Femur (tissue), 1 donor: Measurements from ENCODE around the gene CCDC142.

Experiments
- DNase-seq: peaks from one replicate; pipeline ENCODE4 v3.0.0-alpha.2; 2017

CCDC142 gene

DNA sequence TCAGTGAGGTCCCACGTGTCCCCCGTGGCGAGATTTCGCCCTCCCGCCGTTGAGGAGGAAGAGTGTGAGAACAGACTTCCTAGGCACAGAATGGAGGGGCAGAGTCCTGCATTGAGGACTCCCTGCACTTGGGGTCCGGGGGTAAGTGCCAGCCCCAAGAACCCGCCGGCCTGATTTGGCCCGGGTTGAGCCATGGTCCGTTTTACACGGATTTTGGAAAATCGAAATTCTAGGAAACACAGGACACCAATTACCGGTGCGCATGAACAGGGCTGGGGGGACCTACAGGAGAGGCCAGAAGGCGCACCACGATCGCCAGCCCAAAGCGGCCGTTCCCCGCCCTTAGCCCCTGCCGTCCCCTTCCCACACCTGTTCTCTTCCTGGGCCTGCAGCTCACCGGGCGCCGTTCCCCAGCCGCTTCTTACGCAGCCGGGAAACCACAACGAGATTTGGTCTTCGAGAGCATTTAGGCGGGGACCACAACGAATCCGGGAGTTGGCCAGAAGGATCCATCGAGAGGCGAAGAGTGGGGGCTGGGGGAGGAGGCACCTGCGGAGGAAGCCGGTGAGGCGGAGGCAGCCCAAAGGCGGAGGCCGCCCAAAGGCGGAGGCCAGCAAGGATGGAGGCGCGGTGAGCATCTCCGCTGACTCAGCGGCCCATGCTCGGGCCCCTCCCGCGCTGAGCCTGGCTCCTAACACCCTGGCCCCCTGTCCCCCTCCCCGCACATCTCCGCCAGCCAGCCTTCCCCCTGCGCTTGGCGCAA lies 31.0 kb upstream of the CCDC142 start:
- DNase-seq, result no peak

DNA sequence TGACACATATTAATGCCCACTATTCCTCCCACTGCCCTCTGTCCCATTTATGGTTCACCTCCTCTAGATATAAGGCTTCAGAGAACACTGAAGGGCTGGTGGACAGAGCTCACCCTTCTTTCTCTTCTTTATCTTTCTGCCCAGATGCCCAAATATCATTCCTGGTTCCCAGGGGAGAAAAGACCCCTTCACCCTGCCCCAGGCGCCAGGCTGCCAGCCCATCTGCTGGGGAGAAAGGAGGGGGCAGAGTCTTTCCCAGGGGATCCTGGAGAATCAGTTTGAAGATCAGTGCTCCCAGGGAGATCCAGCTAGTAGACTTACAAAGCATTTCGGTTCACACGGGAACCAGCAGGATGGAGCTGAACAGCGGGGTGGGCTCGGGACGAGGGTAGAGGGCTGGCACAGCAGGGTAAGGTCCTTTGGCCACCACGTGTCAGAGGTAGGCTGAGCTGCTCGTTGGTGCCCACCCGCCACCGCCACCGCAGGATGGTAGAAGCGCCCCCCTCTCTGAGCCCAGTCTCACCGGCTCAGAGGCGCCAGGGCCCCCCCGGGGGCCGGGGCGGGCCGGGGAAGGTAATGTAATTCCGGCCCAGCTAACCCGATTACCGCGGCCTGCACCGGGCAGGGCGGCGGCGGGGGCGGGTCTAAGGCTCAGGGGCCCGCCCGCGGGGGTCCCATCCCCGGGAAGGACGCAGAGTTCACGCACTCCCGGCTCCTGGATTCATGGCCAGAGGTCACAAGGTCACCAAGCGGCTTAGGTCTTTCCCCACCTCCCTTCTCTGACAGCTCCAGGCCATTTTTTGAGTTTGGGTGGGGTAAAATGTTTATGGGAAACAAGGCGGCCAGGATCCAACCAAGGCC lies 30.2 kb upstream of the CCDC142 start:
- no peak for DNase-seq

DNA sequence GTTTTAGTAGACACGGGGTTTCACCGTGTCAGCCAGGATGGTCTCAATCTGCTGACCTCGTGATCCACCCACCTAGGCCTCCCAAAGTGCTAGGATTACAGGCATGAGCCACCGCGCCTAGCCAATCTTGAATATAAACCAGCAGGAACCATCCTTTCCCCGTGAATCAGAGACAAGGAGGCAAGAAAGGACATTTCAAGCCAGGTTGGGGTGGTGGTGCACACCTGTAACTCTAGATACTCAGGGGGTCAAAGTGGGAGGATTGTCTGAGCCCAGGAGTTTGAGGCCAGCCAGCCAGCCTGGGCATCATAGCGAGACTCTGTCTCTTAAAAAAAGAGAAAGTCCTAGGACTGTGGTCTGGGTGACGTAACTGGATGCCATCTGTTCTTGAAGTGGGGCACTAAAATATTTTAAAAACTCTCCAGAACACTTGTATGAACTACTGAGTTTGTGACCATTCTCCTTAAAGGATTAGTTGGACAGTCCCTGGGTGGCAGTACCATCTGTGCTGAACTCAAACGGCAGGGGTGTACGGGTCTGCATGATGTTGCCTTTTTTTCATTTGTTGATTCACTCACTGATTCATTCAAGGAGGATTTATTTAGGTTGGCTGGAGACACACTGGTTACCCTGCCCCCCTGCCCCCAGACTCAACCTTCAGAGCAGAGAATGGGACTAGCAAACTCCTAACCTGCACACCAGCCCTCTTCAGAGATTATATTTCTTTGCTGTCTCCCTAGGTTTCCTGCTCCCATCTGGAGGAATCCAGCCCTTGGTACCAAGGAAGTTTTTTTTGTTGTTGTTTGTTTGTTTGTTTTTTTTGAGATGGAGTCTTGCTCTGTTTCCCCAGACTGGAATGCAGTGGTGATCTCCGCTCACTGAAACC lies 28.5 kb upstream of the CCDC142 start:
- no peak for DNase-seq

DNA sequence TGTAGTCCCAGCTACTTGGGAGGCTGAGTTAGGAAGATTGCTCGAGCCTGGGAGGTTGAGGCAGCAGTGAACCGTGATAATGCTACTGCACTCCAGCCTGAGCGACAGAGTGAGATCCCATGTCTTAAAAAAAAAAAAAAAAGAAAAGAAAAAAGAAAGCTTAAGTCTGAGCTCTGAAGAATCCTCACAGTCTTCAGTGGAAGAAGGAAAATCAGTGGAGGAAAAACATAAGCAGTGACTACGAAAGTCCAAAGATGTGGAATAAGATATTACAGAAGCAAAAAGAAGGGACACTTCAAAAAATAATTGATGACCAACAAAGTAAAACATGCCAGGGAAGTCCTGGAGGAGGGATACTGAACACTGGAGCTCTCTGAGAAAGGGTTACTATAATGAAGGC lies 27.5 kb upstream of the CCDC142 start:
- DNase-seq, result no peak

DNA sequence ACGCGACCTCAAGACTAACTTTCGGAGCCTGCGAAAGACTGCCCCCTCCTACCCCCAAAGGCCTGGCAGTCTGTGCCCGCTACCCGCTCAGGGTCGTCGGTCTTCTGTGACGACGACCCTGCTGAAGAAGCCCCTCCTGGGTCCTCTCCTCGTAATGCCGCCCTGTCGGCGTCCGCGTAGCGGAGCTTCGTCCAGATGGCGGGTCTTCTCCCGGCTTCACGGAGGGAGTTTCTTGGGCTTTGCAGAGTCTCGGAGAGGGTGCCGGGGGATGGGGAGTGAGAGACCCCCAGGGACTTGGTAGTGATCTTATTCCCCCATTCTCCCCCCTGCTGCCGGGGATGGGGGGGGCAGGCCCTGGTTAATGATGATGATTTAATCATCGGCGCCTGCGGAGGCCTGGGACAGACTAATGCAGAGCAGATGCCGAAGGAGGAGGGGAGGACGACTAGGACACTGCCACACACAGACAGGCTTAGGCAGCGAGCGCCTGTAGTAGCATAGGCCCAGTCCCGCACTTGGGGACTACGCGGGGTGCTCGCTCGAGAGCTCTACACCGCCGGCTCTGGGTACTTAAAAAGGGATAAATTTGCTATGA lies 25.2 kb upstream of the CCDC142 start:
- DNase-seq, result no peak

DNA sequence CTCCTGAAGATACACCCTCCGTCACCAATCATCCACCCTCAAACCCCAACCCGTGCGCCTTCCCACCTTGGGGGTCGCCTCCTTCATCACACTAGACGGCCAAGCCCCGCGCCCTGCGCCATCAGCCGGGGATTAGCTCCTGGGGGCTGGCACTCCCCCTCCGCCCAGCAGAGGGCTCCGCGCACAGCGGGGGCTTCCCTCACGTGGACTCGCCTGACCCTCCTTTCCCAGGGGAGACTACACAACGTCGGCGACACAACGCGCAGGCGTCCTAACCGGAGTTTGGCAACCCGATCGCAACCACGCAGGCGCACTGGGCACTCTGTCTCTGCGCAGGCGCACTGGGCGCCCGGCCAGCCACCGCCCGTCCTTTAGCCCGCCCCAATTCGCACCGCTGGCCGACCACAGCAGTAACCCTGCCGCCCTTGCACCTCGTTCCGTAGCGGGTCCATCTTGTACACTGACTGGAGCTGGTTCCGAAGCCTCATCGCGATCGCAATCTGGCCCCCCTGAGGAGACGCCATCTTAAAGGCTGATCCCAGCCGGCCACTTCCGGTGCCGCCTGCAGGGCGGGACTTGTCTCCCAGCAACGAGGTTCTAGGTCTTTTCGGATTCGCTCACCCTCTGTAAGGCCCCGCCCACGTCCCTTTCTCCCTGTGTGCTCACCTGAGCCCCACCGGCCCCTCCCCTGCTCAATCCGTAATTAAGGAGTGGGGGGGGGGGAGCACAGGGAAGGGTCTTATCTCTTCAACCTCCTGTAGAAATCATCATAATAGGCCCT lies 24.5 kb upstream of the CCDC142 start, which contains the start of gene PCGF1:
PCGF1 (minus strand) TSS at position 551 of the 781 bp plus-strand sequence; CDS start at position 524, 27 bp downstream.
- peak; percentile 99 for DNase-seq

DNA sequence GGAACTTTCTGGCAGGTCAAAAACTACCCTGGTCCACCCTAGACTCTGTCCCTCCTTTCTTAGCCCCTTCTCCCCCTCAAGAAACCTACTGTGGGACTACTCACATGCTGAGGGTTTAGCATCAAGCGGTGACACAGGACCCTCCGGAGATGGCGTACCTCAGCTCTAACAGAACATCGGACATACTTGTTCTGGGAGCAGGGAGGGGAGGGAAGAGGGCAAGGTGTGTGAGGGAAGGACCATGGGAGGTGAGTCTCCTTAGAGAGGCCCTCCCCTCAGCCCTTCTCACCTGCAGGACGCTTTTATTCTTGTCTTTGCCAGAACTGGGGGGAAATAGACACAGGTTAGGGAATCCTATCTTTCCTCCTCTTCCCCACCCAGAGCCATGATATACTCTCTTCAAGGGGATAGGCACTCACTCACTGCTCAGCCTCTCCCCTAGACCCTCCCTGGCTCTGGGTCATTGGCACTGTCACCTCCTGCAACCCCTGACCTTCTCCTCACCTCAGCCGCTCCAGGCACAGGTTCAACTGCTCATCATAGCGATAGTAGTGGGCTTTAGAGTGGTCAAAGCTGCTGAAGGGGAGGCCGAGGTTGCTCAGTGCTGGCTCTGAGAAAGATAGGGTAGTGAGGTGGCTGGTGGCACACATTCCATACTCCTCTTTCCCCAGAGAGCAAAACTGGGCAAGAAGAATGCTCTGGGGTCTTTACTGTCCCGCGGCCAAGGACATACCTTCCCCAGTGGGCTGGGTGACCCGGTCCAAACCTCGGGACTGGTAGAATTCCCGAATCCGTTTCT lies 22.8 kb upstream of the CCDC142 start:
- no peak for DNase-seq

DNA sequence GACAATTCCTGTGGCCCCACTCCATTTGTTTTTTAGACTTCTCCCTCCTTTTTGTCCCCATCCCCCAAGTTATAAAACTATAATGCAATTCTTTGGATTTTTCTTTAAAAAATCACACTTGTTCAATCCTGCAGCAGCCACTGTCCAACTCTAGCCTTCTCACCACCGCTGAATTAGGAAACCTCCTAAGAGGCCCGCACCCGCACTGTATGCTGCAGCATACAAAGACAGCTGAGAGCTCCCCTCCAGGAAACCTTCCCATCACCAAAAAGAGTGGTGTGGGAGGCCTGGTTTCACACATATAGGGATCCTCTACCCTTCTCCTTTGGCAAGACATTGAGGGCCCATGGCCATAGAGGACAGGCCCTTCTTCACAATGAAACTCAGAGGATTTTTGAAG lies 21.8 kb upstream of the CCDC142 start:
- no peak for DNase-seq

DNA sequence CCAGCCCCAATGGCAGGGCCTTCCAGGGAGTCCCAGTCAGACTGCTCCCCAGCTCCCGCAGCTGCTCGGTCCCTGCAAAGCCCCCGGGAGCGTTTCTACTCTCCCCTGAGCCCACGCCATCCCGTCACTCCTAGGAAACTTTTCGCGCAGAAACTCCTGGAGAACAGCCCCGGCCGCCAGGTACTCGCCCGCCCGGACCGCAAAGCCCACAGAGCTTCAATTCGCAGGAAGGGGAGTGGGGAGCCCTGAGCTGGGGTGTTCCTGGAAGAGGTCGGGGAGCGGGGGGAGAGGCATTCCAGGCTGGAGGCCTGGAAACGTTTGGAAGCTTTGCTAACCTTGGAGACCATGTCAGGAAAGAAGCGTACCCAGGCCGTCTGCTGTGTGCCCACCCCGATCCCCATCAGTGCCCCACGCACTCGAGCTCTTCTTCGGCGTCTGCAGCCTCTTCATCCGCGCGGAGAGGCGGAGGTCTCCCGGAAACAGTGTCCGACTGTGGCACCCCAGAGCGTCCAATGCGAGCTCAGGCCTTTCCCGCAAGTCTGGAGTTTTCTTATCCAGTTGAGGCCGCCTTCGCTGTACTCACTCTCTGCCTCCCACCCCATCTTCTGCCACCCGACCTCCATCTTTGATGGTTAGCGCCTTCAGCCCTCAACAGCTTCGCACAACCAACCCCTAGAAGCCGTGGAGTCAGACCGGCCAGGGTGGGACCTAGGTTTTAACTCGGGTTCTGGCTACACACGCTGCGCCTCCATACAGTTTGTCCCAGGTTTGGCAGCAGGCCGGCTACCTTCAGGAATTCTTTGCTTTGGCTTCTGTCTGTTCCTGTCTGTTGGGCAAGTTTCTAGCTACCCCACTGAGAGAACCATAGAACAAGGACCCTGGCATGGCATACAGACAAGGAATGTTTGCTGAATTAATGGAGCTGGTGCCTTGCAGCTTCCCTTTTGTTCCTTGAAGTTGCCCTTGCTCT lies 21.0 kb upstream of the CCDC142 start:
- DNase-seq, result no peak

DNA sequence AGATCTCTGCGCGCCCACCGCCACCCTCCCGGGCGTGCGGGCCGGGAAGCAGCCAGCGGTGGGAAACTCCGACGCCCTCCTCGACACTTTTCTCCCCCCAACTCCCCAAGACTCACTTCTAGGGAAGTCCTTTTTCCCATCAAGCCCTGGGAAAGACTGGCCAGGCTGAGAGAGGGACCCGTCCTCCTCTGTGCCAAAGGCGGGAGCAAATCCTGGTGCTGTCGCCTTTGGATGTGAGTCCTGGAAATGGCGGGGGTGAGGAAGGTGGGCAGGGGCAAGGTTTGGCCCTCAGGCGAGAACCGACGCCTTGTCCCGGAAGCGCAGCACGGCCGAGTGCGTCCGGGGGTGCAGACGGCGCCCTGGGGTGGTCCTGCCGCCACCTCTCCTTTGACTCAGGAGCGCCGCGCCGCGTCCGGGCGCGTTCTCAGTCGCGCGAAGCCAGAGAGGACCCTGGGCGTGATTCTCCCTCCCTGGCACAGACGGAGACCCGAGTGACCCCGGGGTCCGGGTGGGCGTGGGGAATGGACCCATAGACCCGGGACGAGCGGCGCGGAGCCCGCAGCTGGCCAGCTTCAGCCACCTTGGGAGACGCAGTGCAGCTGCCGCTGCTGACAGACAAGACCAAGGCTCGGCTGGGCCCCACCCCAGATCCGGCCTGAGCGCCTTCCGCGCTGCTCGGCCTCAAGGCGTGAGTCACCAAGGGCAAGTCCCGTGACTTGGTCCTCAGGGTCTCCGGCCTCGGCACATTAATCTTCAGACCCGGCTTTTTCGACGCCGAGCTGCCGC lies 20.1 kb upstream of the CCDC142 start:
- DNase-seq, result peak; percentile 84

DNA sequence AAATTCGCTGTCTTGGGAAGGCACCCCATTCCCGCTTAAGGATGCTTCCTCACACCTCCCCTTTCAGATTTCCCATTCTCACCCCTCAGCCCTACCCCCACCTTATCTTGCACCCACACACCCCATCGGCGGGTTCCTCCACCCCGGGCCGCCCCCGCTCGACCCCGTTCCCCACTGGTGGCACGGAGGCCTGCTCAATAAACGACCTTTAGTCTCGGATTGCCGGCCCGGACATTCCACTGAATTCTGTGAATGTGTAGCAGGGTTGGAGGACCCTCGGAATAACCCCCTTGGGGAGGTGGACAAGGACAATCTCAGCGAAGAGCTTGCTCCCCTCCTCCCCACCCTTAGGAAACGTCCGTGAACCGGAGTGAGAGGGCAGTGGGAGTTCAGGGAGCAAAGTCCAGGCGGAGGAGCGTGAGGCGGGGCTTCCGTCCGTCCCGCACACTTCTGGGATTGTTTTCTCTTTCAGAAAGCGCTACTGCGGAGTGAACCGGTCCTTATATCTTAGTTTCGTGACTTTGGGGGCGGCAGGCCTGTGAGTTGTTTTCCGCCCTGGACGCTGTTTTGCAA lies 19.4 kb upstream of the CCDC142 start:
- no peak for DNase-seq

DNA sequence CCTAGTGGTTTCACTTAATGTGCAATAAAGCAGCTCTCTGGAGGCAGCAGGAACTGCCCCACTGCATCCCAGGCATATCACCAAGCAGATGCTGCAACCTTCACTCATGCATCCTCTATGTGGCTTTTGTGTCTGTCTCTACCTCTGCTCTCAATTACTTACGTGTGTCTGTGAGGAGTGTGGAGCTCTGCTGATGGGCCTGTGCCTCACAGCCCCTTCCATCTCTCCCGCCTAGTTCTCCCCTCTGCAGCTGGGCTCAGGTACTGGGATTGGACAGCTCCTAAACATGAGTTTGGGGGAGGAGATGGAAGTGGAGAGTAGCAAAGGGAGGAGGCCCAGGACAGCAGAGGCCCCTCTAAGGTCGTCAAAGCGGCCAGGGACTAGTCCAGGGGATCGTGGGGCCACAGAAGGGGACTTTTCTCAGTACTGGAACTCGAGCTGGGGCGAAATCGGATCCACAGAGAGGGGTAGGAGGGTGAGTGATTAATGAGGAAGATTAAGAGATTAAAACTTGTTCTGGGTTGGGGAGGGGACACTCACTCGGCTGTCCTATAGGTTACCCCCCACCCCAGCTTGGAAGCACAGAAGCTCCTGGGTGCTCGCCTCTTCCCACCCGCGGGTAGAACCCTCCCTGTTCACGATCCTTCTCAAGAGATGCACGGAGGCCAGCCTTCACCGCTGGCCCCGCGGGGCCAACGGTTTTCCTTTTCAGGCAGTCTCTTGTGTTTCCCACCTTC lies 18.7 kb upstream of the CCDC142 start:
- no peak for DNase-seq

DNA sequence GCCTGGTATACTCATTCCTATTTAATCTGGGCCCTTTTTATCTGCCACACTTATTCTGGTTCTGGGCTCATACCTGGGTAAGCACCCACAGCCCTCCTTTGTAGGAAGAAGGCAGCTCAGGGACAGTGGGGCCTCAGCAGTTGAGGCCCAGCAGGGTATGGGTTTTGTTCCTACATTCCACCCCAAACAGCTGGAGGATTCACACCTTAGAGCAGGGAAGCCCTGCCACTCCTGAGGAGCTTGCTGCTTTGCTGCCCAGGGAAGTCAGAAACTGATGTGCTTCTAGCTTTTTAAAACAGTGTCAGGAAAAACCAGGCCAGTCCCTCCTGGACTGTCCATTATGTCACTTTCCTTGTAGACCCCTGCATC lies 17.8 kb upstream of the CCDC142 start:
- DNase-seq, result no peak

DNA sequence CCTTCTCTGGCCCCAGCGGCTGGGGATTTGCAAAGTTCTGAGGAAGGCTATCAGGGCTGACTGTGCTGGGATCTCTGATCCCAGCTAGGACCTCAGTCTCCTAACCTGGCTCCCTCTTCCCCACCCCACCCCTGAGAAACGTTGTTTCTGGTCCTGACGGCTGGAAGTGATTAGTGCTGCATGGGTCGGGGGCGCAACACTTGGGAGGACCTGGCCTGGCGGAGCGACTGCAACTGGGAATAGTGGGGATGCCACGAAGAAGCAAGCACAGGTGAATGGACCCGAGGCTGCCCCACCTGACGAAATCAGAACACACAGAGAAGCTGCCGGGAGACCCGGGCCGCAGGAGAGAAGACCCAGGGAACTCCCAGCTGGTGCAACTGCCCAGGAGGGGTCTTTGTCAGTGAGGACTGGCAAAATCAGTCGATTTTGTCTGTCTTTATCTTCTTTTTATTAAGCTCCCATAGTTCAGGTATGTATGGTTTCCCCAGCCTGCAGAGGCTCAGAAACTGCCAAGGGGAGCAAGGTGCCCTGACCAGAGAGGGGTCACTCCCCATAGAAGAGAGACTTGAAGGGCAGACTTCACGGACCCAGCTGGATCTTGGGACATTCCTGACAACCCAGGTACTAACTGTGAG lies 17.3 kb upstream of the CCDC142 start:
- no peak for DNase-seq

DNA sequence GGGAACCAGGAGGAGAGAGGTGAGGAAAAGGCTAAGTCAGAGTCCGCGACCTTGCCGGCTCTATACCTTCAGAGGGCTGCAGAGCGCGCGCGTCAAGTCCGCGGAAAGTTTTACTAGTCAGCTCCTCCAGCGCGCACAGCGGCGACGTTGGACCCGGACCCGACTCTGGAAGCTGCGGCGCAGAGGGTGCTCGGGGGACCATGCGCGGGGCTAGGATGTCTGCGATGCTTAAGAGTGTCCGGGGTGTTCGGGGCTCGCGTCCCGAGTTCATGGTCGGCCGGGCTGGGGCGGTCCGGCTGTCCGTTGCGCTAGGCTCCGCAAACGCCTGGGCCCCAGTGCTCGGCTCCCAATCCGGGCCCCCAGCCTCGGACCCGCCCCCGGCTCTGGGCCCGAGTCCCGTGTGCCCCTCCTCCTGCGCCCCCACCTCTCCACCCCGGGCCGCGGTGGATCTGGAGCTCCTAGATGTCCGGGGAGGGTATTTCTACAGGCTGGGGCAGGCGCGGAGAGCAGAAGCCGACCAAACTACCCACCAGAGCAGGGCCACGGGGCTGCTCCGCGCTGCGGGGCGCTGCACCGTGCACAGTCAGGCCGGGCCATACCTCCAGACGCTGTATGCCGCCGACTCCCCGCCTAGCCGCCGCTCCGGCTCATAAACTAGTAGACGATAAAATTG lies 16.6 kb upstream of the CCDC142 start, which contains the start of gene LBX2:
LBX2 (minus strand) TSS at position 337 of the 673 bp plus-strand sequence; CDS start at position 271, 66 bp downstream.
- no peak for DNase-seq

DNA sequence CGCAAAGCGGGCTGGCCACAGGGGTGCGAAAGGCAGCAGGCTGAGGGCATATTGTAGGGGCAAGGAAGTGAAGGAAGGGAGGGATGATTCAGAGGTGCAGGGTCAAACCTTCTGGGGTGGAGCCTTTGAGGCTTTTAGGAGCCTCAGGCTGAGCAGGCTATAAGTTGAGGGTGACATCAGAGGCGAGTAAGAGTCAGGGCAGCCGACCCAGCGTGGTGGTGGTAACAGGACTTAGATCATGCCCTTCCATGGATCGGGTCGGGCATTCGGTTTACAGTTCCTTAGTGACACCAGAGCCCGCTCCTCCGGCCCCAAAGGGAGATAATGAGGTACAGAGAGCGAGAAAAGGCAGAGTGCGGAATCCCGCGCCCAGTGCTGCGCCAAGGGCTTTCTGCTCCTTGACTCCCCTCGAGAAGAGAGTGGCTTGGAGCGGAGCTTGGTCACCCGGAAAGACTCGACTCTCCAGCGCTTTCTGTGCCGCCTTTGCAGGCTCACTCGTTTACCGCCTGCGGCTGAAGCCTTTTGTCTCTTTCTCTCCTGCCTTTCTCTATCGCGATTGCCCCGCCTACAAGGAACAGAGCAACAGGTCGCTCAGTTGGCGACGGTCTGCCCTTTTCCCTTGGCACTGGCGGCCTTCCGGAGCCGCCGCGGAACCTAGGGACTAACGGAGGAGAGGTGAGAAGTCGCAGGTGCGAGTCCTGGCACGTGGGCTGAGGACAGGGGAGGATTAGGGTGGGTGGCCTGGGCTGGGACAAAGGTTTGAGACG lies 15.9 kb upstream of the CCDC142 start:
- no peak for DNase-seq
